ENCODE results near the gene RUBCN.

- TF ChIP-seq CTCF (IDR thresholded peaks at IDR 0.05) (no peak), POLR2AphosphoS5 (IDR thresholded peaks at IDR 0.05; ENCODE audit: low read depth, low read length) (no peak)
Measured at GRCh38 chr3:197752107-197752506, 15.4 kb upstream of the RUBCN start.

Data from Panc1 (cell line).